HG02642 (cell line): ENCODE measurements around the gene FAM114A2.
A peak's percentile ranks its signal among the peaks of the same experiment; 100 is the strongest.
"Not testable (repeated sequence)": the region's sequence is repeated elsewhere in the genome, so short reads cannot be mapped to it uniquely, and the experiment has no call there.

Source experiments
- ATAC-seq: cut with Tn5 transposase; IDR thresholded peaks from one replicate; pipeline ENCODE4 v1.9.1; 2021; ENCODE audit warnings: mild to moderate bottlenecking; ENCODE audit not compliant: unreplicated experiment, poor library complexity

Gene FAM114A2

DNA sequence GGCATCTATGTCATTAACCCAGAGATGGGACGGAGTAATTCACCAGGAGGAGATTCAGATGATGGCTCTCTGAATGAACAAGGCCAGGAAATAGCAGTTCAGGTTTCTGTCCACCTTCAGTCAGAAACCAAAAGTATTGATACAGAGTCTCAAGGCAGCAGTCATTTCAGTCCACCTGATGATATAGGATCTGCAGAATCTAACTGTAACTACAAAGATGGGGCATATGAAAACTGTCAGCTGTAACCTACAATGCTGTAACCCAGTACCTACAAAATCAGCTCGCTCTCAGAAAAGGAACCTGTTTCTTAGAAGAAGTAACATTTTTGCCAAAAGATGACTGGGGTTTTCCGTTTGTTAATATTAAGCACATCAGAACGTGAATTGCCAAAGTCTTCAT lies 14.8 kb upstream of the FAM114A2 start:
- no peak for ATAC-seq

DNA sequence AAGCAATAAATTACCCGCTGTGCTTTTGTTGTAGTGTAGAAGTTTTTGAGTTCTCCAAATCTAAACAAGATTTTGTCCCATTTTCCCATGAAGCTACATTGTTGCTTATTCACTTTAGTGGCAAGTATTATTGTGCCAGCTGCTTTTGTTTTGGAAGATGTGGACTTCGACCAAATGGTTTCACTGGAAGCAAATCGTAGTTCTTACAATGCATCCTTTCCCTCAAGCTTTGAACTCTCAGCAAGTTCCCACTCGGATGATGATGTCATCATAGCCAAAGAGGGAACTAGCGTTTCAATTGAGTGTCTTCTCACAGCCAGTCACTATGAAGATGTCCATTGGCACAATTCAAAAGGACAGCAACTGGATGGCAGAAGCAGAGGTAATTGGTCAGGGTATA lies 10.9 kb upstream of the FAM114A2 start:
- ATAC-seq = no peak

DNA sequence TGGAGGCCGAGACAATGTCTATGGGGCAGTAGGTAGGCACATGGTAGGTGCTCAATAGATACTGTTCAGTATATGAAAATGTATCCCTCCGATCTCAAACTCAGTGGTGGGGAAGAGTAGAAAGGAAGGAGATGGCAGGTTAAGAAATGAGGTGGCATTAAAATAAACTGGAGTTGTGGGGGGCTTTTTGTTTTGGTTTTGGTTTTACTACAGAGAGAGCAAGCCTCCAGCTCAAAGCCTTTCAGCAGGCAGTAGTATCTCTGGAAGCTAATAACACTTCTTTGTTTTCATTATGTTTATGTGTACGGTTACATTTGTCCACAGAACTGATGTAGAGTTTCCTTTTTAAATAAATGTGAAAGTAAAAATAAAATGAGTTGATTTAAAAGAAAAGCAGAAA lies 8.6 kb upstream of the FAM114A2 start:
- no peak for ATAC-seq

DNA sequence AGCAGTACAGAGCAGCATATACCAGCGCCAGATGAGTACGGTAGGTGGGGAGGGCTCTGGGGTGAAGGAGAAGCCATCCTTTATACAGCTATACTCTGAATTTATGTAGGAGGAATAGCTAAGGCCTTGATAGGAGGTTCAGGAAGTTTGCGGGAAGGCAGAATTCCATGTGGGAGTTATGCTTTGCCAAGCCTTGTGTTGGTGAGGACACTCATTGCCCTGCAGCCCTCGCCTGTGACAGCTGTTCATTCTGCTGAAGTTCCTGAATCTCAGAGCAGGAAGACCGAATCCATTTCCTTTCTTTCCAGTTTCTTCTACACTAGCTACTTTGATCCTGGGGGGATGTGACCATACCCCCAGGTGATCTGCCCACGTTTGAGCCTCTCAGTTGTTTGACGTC lies 7.8 kb upstream of the FAM114A2 start:
- no peak for ATAC-seq

DNA sequence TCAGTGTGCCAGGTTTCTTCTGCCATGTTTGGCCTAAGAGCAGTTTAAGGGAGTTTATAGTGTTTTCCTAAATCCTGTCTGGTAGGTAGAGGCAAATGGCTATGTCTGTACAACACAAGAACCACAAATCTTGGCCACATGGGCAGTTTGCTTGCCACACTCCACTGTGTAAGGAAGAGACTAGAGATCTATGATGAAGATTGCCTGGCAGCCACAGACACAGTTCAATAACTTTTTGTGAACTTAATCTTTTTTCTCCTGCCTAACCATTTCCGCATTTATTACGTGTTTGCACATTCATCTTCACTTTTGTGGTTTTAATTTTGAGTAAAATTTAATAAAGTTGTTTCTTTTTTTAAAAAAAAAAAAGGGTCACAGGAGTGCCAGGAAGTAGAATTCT lies 5.9 kb upstream of the FAM114A2 start:
- no peak for ATAC-seq

DNA sequence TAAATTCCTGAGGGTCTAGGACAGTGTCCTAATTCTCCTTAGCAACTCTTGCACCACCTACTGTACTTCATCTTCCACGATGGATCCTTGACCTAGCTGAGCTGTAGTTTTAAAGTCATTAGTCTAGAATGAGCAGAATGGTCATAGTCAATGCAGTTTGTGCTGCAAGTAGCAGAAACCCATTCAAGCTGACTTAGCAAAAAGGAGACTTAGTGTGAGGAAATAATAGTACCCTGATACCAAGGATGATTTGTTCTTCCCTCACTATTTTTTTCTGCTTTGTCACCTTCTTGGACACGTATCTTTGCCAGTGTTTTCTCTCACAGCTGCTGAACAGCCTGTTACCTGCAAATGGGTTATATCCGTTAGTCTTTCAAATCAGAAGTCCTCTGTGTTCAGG lies 5.4 kb upstream of the FAM114A2 start:
- ATAC-seq = no peak

DNA sequence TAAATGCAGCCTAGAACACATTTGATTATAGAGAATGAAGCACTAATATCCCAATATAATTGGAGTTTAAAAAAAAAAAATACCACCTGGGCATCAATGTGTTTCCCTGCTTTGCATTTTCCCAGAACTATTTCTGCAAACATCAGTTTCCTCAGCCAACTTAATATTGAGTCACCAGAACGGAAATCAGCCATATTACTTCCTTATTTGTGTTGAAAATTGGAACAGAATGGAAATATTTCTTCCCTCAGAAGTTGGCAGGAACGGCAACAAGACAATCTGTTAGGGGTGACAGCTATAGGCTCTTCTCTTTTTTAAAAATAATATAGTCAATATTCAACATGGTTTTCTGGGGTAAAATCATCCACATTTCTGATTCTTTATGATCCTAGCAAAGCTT lies 4.1 kb upstream of the FAM114A2 start:
- ATAC-seq = no peak

DNA sequence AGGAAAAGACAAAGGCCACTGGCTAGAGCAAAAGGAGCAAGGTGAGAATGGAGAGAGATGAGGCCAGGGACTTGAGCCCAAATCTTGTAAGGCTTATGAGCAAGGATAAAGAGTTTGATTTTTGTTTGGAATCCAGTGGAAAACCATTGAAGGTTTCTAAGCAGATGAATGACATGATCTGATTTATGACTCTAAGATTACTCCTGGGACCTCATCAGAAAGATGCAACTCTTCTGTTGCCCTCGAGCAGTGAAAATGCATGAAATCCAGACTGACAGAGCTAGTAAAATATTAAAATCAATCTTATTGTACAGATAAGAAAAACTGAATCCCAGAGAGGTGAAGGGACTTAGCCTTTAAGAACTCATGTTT lies 734 bp upstream of the FAM114A2 start:
- ATAC-seq = no peak

DNA sequence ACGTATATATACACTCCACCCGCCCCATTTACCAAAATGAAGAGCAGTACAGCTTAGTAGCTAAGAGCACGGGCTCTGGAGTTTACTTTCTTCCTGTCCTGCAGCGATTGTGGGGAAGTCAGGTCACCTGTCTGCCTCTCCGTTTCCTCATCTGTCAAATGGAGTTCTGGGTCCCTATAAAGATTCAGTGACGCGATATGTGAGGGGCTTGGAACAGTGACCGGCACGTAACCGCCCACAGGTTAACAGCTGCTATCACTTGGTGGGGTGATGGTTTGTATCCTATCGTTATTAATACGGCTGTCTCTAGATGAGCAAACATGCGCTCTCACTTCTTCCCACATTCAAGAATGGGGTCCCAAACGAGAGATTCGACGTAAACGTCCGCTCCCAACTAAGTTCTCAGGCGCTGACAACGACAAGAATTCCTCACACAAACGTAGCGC lies 426 bp downstream of the FAM114A2 start:
- peak; percentile 67 for ATAC-seq

DNA sequence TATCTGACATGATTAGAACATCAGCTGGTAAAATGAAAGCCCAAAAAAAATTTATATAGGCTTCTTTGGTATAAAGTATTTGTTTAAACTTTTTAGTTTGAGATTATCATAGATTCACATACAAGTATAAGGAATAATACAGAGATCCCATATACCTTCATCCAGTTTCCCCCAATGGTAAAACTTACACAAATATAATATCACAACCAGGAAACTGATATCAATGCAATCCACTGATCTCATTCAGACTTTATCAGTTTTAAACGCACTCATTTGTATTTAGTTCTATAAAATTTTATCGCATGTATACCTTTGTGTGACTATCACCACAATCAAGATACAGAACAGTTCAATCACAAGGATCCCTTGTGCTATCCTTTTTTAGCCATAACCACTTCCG lies 3.8 kb downstream of the FAM114A2 start:
- ATAC-seq = no peak

DNA sequence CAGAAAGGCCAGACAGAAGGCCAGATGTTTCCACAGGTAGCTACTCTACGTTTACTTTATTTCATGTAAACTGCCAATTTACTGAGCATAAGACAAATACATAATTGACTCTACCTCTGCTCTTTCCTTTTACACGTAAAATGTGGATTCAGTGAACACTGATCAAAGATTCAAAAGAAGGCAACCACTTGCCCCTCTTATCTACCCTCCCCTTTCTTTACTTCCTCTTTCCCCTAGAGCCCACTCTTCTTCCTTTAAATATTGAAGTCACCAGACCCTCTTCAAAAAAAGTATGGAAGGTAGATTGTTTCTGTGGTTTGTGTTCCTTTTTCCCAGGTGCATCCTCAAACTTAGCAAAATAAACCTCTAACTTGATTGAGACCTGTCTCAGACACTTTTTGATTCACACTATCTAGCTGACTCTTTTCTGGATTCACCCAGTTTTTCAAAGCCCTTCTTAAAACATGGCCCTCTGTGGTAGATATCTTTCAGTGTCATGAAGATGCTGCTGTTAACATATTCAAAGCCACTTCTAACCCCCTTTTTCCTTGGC lies 6.7 kb downstream of the FAM114A2 start:
- no peak for ATAC-seq

DNA sequence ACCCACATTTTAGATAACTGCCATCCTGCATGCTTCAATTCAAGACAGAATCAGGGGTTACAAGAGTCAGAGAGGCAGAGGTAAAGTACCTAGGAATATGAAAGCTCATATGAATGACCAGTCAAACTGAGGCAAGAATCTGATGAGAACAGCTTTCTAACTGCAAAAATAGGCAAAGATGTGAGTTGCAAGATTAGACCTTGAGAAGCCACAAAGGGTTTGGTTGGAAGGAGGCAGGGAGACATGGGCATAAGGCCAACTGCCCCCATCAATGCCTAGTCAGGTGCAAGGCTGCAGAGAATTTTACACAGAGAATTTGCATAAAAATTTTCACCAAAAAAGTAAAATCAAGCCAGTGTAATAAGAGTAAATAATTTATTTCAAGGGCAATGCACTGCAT lies 12.8 kb downstream of the FAM114A2 start:
- no peak for ATAC-seq

DNA sequence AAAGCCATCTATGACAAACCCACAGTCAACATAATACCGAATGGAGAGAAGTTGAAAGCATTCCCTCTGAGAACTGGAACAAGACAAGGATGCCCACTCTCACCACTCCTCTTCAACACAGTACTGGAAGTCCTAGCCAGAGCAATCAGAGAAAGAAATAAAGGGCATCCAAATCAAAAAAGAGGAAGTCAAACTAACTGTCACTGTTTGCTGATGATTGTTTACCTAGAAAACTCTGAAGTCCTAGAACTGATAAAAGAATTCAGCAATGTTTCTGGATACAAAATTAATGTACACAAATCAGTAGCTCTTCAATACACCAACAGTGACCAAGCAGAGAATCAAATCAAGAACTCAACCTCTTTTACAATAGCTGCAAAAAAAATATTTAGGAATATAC lies 19.8 kb downstream of the FAM114A2 start:
- not testable (repeated sequence) for ATAC-seq

DNA sequence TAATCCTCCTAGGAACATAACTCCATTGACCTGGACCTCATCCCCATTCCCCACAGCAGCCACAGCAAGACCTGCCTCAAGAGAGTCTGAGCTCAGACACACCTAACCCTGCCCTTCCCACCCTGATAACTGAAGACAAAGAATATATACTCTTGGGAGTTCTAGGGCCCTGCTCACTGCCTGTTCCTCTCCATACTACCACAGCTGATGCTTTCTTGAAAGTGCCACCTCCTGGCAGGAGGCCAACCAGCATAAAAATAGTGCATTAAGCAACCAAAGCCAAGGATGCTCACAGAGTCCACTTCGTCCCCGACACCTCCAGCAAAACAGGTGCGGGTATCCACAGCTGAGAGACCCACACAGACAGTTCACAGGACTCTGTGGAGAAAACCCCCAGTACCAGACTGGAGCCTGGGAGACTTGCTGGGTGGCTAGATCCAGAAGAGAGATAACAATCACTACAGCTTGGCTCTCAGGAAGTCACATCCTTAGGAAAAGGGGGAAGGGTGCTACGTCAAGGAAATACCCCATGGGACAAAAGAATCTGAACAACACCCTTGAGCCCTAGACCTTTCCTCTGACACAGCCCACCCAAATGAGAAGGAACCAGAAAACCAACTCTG lies 23.5 kb downstream of the FAM114A2 start:
- ATAC-seq = no peak

DNA sequence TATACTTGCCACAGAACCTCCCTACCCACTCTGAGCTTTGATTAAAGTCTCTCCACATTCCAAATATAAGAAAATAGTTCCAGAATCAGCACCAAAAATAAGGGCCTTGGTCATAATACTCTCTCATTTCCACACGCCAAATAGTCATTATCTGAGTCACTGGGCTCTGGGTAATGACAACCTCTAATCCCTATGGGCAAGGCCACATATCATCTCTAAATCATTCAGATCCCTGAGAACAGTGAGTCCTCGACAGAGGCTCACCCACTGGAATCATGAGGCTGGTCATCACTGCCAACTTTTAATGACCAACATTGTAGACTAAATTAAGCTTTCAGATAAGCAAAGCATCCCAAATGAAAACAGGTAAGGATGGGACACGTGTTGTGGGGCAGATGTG lies 28.1 kb downstream of the FAM114A2 start:
- ATAC-seq = no peak

DNA sequence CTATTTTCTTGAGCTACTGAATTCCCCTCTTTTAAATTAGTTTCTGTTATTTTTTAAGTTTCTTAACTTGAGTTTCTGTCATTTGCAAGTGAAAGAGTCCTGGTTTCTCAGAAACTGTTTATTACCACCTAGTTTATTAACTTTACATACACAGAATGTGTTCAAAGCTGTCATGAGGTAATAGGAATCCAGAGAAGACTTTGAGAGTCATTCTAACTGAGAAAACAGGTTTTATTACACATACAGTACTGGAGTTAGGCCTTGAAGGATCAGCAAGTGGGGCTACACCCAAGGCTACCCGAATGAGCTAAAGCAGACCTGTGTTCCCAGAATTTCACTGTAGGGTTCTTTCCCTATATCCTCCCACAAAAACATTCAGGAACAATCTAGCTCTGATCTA lies 33.1 kb downstream of the FAM114A2 start:
- ATAC-seq = no peak

DNA sequence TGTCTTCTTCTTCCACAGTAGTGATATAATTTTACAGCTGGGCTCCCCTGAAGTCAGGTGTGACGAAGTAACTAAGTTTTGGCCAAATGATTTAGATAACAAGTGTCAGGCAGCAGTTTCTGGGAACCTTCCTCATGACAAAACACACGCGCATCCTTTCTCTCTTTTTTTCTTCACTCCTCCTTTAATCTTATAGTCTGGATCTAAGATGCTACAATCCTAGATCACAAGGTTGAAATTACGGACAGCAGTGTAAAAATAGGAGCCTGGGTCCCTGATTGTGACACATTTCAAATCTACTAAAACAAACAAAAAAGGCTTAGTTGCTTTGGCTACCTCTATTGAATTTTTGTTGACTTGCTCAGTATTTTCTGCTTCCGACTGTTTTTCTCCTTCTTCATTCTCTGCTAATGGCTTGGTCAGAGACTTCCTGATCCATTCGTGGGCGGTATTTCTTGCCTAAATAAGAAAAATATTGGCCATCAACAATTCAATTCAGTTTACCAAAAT lies 36.1 kb downstream of the FAM114A2 start:
- ATAC-seq = no peak

DNA sequence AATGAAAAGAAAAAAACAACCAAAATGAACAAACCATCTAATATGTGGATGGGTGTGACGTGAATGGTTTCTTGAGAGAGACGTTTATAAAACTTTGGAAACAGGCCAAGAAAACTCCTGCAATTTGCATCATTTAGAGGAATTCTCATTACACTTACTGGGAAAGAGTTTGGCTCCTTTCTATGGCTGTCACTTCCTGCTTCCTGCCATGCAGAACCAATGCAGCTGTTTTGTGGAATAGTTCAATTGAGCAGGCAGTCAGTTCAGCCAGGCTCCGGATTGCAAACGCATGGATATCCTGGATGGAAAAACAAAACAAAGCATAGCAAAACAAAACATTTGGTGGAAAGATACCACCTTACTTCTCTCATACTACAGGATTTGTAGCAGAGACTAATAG lies 36.6 kb downstream of the FAM114A2 start:
- ATAC-seq = no peak

DNA sequence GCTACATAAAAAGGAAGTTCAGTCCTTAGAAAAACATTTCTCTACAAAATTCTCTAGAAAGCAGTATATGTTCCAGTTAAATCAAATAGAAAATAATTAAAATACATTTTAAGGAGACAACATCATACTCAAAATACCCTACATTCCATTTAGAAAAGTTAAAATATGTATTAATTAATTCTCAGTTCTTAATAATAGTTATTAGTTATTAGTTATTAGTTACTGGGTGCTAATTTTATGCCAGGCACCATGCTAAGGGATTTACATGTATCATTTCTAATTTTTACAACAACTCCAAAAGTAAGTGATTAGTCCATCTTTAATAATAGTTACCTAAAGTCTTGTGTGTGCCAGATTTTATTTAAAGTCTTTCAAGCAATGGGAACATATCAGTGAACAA lies 38.0 kb downstream of the FAM114A2 start:
- ATAC-seq = no peak

DNA sequence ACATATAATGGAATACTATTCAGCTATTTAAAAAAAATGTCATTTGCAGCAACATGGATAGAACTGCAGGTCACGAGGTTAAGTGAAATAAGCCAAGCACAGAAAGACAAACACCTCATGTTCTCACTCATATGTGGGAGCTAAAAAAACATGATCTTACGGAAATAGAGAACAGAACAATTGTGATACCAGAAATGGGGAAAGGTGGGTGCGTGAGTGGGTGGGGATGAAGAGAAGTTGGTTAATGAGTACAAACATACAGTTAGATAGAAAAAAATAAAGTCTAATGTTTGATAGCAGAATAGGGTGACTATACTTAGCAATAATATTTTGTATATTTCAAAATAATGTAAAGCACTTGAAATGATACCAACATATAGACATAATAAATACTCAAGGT lies 38.7 kb downstream of the FAM114A2 start:
- ATAC-seq = no peak

DNA sequence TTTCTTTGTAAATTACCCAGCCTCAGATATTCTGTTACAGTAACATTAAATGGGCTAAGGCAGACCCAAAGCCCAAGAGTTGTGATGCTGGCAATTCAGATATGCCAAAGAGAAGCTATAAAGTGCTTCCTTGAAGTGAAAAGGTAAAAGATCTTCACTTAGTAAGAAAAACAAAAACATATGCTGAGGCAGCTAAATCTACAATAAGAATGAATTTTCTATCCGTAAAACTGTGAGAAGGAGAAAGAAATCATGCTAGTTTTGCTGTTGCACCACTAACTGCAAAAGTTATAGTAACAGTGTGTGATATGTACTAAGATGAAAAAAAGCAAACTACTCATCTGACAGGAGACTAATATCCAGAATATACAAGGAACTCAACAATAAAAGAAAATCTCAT lies 39.9 kb downstream of the FAM114A2 start:
- ATAC-seq = no peak

DNA sequence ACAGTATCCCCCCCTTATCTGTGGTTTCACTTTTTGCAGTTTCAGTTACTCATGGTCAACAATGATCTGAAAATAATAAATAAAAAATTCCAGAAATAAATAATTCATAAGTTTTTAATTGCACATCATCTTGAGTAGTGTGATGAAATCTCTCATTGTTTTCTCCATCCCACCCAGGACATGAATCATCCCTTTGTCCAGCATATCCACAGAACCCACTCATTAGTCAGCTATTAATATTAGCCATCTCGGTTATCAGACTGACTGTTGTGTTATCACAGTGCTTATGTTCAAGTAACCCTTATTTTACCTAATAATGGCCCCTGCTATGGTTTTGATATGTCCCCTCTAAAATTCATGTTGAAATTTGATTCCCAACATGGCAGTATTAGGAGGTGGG lies 40.7 kb downstream of the FAM114A2 start:
- no peak for ATAC-seq
